AG04450 (cell line): ENCODE data around the gene SLC6A5. TPM values are rescaled to one million over a fixed set of nuclear protein-coding genes. Genes with fewer than 3 reads are reported as not detected.

Source experiments
- CTCF ChIA-PET: fragments of 300-600, 350-600 bp; formaldehyde crosslinking; extraction: SDS; loops from one replicate; lab custom pipeline; 2022; ENCODE audit warnings: antibody characterized with exemption, inconsistent platforms; lab: Charles Lee
- POLR2A ChIA-PET: fragments of 350-600 bp; formaldehyde crosslinking; extraction: SDS; loops from one replicate; lab custom pipeline; 2021; ENCODE audit warnings: antibody characterized with exemption, inconsistent platforms; lab: Yijun Ruan, JAX
- DNase-seq: peaks from one replicate; pipeline ENCODE4 v3.0.0-alpha.2; 2011; ENCODE audit warnings: low read depth, low spot score
- H3K27ac ChIP-seq: one replicate; pipeline ENCODE4 v1.5.1; 2012; ENCODE audit warnings: low read depth, low read length, control low read depth
- H3K27me3 ChIP-seq: one replicate; pipeline ENCODE4 v1.6.0; 2012; ENCODE audit warnings: low read length; ENCODE audit not compliant: control insufficient read depth, insufficient read depth
- H3K4me3 ChIP-seq: 2 replicates; pipeline ENCODE4 v1.5.1; 2011; ENCODE audit warnings: mild to moderate bottlenecking, low read depth, low read length, control low read depth
- H3K9me3 ChIP-seq: 2 replicates; pipeline ENCODE4 v1.5.1; 2012; ENCODE audit warnings: low read length; ENCODE audit not compliant: control insufficient read depth, insufficient read depth
- CTCF ChIP-seq: IDR thresholded peaks from 2 replicates; pipeline ENCODE4 v1.5.1; 2011; ENCODE audit warnings: low read depth, low read length, control low read depth, inconsistent platforms
- polyA plus RNA-seq: library from polyadenylated mRNA; depleted of rRNA; stranded (reverse); fragments of >200 nt; gene quantifications from 2 replicates; pipeline ENCODE4 v1.2.3, GENCODE V29; 2011

The SLC6A5 gene
- polyA plus RNA-seq, 1 experiment: not detected

- no peak for DNase-seq
- Histone ChIP-seq H3K27ac (no peak overlapping the region), H3K4me3 (no peak overlapping the region), H3K27me3 (no peaks in the 10 kb centered on the region), H3K9me3 (no peaks in the 10 kb centered on the region)
- TF ChIP-seq CTCF: no peak
- ChIA-PET POLR2A (no interaction called here), CTCF (no interaction called here)
Observed at GRCh38 chr11:20634781-20635180, 35.4 kb downstream of the SLC6A5 start.

- ChIA-PET CTCF (interaction anchor here (2.0 kb wide), 1 partner anchor 10 kb away, joined by 6 read pairs; no protein-coding TSS in a partner anchor), POLR2A (no interaction called here)
- Histone ChIP-seq H3K27ac (no peak overlapping the region), H3K27me3 (no peaks in the 10 kb centered on the region), H3K9me3 (no peaks in the 10 kb centered on the region), H3K4me3 (no peak overlapping the region)
- TF ChIP-seq CTCF: no peak
- no peak for DNase-seq
Observed at GRCh38 chr11:20638074-20638473, 38.7 kb downstream of the SLC6A5 start.

- TF ChIP-seq CTCF: no peak
- Histone ChIP-seq H3K4me3 (no peak overlapping the region), H3K9me3 (no peaks in the 10 kb centered on the region), H3K27me3 (no peaks in the 10 kb centered on the region), H3K27ac (no peak overlapping the region)
- ChIA-PET CTCF (interaction anchor here (2.0 kb wide), 1 partner anchor 8 kb away, joined by 6 read pairs; no protein-coding TSS in a partner anchor), POLR2A (no interaction called here)
- no peak for DNase-seq
Observed at GRCh38 chr11:20639688-20640087, 40.3 kb downstream of the SLC6A5 start.

- POLR2A ChIA-PET: no interaction called here
Observed at GRCh38 chr11:20640401-20640800, 41.0 kb downstream of the SLC6A5 start.

GRCh38 chr11:20644360-20644759, 45.0 kb downstream of the SLC6A5 start:
- CTCF ChIA-PET: interaction anchor here (1.2 kb wide), 1 partner anchor 29 kb away, joined by 4 read pairs; no protein-coding TSS in a partner anchor
- no peak for TF ChIP-seq CTCF
- DNase-seq: no peak
- H3K27ac ChIP-seq: no peak overlapping the region
- POLR2A ChIA-PET: no interaction called here
- H3K27me3 ChIP-seq: no peaks in the 10 kb centered on the region
- no peak overlapping the region for H3K4me3 ChIP-seq
- H3K9me3 ChIP-seq: no peaks in the 10 kb centered on the region

More at GRCh38 chr11:20640401-20640800, 41.0 kb downstream of the SLC6A5 start:
- no peaks in the 10 kb centered on the region for H3K27me3 ChIP-seq
- H3K9me3 ChIP-seq: no peaks in the 10 kb centered on the region
- no peak overlapping the region for H3K27ac ChIP-seq
- CTCF ChIA-PET: interaction anchor here (2.0 kb wide), 1 partner anchor 8 kb away, joined by 6 read pairs; no protein-coding TSS in a partner anchor
- DNase-seq: no peak
- H3K4me3 ChIP-seq: no peak overlapping the region
- TF ChIP-seq CTCF: no peak
